IMR-90 (cell line): ENCODE data around the gene ABTB1. TPM values are rescaled to one million over a fixed set of nuclear protein-coding genes. Genes with fewer than 3 reads are reported as not detected.

ENCODE experiments used
- ATAC-seq: fragments of 200-7000 bp; cut with Tn5 transposase; 2 replicates; pipeline ENCODE4 v1.9.1; 2020; ENCODE audit warnings: low read depth, mild to moderate bottlenecking, moderate library complexity
- BruUV-seq: library from RNA; stranded (reverse); fragments of 400-500 nt; replicated peaks from 2 replicates; lab custom pipeline; 2021; lab: Mats Ljungman, UMichigan
- CTCF ChIA-PET: fragments of 300-600 bp; formaldehyde crosslinking; extraction: SDS; loops from one replicate; lab custom pipeline; 2021; ENCODE audit warnings: antibody characterized with exemption; lab: Yijun Ruan, JAX
- POLR2A ChIA-PET: fragments of 300-600 bp; sonication (Branson Sonifier 250); formaldehyde crosslinking; loops from one replicate; lab custom pipeline; 2022; ENCODE audit warnings: antibody characterized with exemption; ENCODE audit not compliant: unreplicated experiment; lab: Charles Lee
- DNase-seq: peaks from one replicate; pipeline ENCODE4 v3.0.0; 2013
- H2AFZ ChIP-seq: replicated peaks from 2 replicates; pipeline ENCODE3; 2013; ENCODE audit warnings: low read length, mild to moderate bottlenecking; ENCODE audit not compliant: poor library complexity
- H2AK5ac ChIP-seq: 2 replicates; pipeline ENCODE4 v1.6.1; 2013; ENCODE audit warnings: low read depth, low read length, inconsistent platforms
- H2AK9ac ChIP-seq: replicated peaks from 2 replicates; pipeline ENCODE3; 2013; ENCODE audit warnings: mild to moderate bottlenecking, low read depth, low read length, moderate library complexity; ENCODE audit not compliant: poor library complexity
- H2BK120ac ChIP-seq: 2 replicates; pipeline ENCODE4 v1.6.1; 2013; ENCODE audit warnings: low read depth, low read length, inconsistent platforms
- H2BK15ac ChIP-seq: 3 replicates; pipeline ENCODE4 v1.6.1; 2013; ENCODE audit warnings: low read depth, low read length, inconsistent platforms
- H2BK20ac ChIP-seq: 2 replicates; pipeline ENCODE4 v1.6.1; 2013; ENCODE audit warnings: low read depth, mild to moderate bottlenecking, inconsistent platforms, low read length, moderate library complexity
- H2BK5ac ChIP-seq: 2 replicates; pipeline ENCODE4 v1.6.1; 2013; ENCODE audit warnings: mild to moderate bottlenecking, low read depth, low read length, inconsistent platforms; ENCODE audit not compliant: poor library complexity, severe bottlenecking
- H3K14ac ChIP-seq: replicated peaks from 2 replicates; pipeline ENCODE4 v1.6.1; 2013; ENCODE audit warnings: low read depth, low read length, inconsistent platforms
- H3K18ac ChIP-seq: 2 replicates; pipeline ENCODE4 v1.6.1; 2013; ENCODE audit warnings: low read depth, low read length, control low read depth
- H3K23ac ChIP-seq: 2 replicates; pipeline ENCODE4 v1.6.1; 2013; ENCODE audit warnings: low read depth, low read length, inconsistent platforms
- H3K27ac ChIP-seq: 2 replicates; pipeline ENCODE4 v1.5.1; 2013; ENCODE audit warnings: mild to moderate bottlenecking, control low read depth, low read length; ENCODE audit not compliant: insufficient read depth
- H3K27me3 ChIP-seq: 2 replicates; pipeline ENCODE4 v1.6.1; 2013; ENCODE audit warnings: low read length; ENCODE audit not compliant: control insufficient read depth, insufficient read depth
- H3K36me3 ChIP-seq: 2 replicates; pipeline ENCODE4 v1.6.1; 2013; ENCODE audit warnings: low read length, mixed read lengths; ENCODE audit not compliant: control insufficient read depth, insufficient read depth
- H3K4ac ChIP-seq: 2 replicates; pipeline ENCODE4 v1.6.1; 2013; ENCODE audit warnings: low read depth, low read length, inconsistent platforms
- H3K4me1 ChIP-seq: 2 replicates; pipeline ENCODE4 v1.6.1; 2013; ENCODE audit warnings: low read length, mixed read lengths; ENCODE audit not compliant: control insufficient read depth, insufficient read depth
- H3K4me2 ChIP-seq: 2 replicates; pipeline ENCODE4 v1.6.1; 2013; ENCODE audit warnings: low read depth, mild to moderate bottlenecking, control low read depth, low read length, moderate library complexity
- H3K4me3 ChIP-seq: 2 replicates; pipeline ENCODE4 v1.5.1; 2013; ENCODE audit warnings: low read depth, mild to moderate bottlenecking, control low read depth, low read length, moderate library complexity; ENCODE audit not compliant: insufficient read depth
- H3K56ac ChIP-seq: 2 replicates; pipeline ENCODE4 v1.6.1; 2013; ENCODE audit warnings: low read length, inconsistent platforms; ENCODE audit not compliant: insufficient read depth; ENCODE audit errors: extremely low read depth
- H3K79me1 ChIP-seq, 2 experiments: 2 replicates each; pipeline ENCODE4 v1.6.1; 2013; ENCODE audit warnings: low read length in 2 of 2, inconsistent platforms in 1 of 2, low read depth in 1 of 2
- H3K9ac ChIP-seq: 2 replicates; pipeline ENCODE4 v1.6.1; 2013; ENCODE audit warnings: low read depth, low read length, control low read depth
- H3K9me1 ChIP-seq: 2 replicates; pipeline ENCODE4 v1.6.1; 2013; ENCODE audit warnings: low read length, inconsistent platforms; ENCODE audit not compliant: insufficient read depth
- H3K9me3 ChIP-seq: 2 replicates; pipeline ENCODE4 v1.6.1; 2013; ENCODE audit warnings: low read length; ENCODE audit not compliant: control insufficient read depth, insufficient read depth
- H4K20me1 ChIP-seq: 2 replicates; pipeline ENCODE4 v1.6.1; 2013; ENCODE audit warnings: low read length, inconsistent platforms; ENCODE audit not compliant: insufficient read depth
- H4K5ac ChIP-seq: 2 replicates; pipeline ENCODE4 v1.6.1; 2013; ENCODE audit warnings: mild to moderate bottlenecking, low read depth, low read length, control low read depth
- H4K8ac ChIP-seq, 2 experiments: 2 replicates each; pipeline ENCODE4 v1.6.1; 2013; ENCODE audit warnings: low read depth in 2 of 2, low read length in 2 of 2, control low read depth in 1 of 2, inconsistent platforms in 1 of 2
- H4K91ac ChIP-seq: 2 replicates; pipeline ENCODE4 v1.6.1; 2013; ENCODE audit warnings: low read depth, low read length, inconsistent platforms; ENCODE audit not compliant: insufficient read depth
- BHLHE40 ChIP-seq: fragments of 150-350 bp; IDR thresholded peaks from 2 replicates; pipeline ENCODE4 v1.6.1; 2016; ENCODE audit warnings: mild to moderate bottlenecking, low read depth, low read length
- CEBPB ChIP-seq: IDR thresholded peaks from 2 replicates; pipeline ENCODE4 v1.6.1; 2012; ENCODE audit warnings: low read depth, low read length, improper control_type of control experiment
- CHD1 ChIP-seq: IDR thresholded peaks from 2 replicates; pipeline ENCODE4 v1.6.1; 2012; ENCODE audit warnings: low read depth, low read length, improper control_type of control experiment
- CTCF ChIP-seq: conservative IDR thresholded peaks from 2 replicates; pipeline ENCODE4 v1.5.1; 2012; ENCODE audit warnings: mild to moderate bottlenecking, low read depth, low read length, improper control_type of control experiment
- ELK1 ChIP-seq: fragments of 150-350 bp; IDR thresholded peaks from 2 replicates; pipeline ENCODE4 v1.6.1; 2016; ENCODE audit warnings: low read depth, mild to moderate bottlenecking, low read length, moderate library complexity, borderline replicate concordance
- FOS ChIP-seq: fragments of 150-350 bp; IDR thresholded peaks from 2 replicates; pipeline ENCODE4 v1.6.1; 2016; ENCODE audit warnings: low read depth, low read length
- MAFK ChIP-seq: IDR thresholded peaks from 2 replicates; pipeline ENCODE4 v1.6.1; 2012; ENCODE audit warnings: low read depth, low read length, improper control_type of control experiment
- MAZ ChIP-seq: IDR thresholded peaks from 2 replicates; pipeline ENCODE4 v1.6.1; 2012; ENCODE audit warnings: low read depth, mild to moderate bottlenecking, low read length, improper control_type of control experiment, moderate library complexity, borderline replicate concordance
- MXI1 ChIP-seq: IDR thresholded peaks from 2 replicates; pipeline ENCODE4 v1.6.1; 2012; ENCODE audit warnings: low read depth, mild to moderate bottlenecking, low read length, moderate library complexity, borderline replicate concordance
- NFE2L2 ChIP-seq: fragments of 150-350 bp; IDR thresholded peaks from 2 replicates; pipeline ENCODE4 v1.6.1; 2016; ENCODE audit warnings: low read depth, mild to moderate bottlenecking, low read length
- RAD21 ChIP-seq: IDR thresholded peaks from 2 replicates; pipeline ENCODE4 v1.6.1; 2012; ENCODE audit warnings: low read length, improper control_type of control experiment
- RCOR1 ChIP-seq: IDR thresholded peaks from 2 replicates; pipeline ENCODE4 v1.6.1; 2012; ENCODE audit warnings: mild to moderate bottlenecking, low read length, improper control_type of control experiment; ENCODE audit not compliant: insufficient replicate concordance
- SMC3 ChIP-seq: fragments of 150-350 bp; IDR thresholded peaks from 2 replicates; pipeline ENCODE4 v1.6.1; 2016; ENCODE audit warnings: low read depth, mild to moderate bottlenecking, antibody characterized with exemption, low read length, moderate library complexity
- USF2 ChIP-seq: fragments of 150-350 bp; IDR thresholded peaks from 2 replicates; pipeline ENCODE4 v1.6.1; 2017; ENCODE audit warnings: mild to moderate bottlenecking, antibody characterized with exemption, low read length, low read depth
- WGBS, 2 experiments: methylation state at CpG; one replicate each; pipeline versions ENCODE4 v1.1.5 to v1.1.7; 2013; ENCODE audit warnings: missing lambda C conversion rate in 2 of 2; ENCODE audit not compliant: insufficient read length in 1 of 2; ENCODE audit errors: extremely low coverage in 2 of 2; 5-methylcytosine and 5-hydroxymethylcytosine counted together
- dilution Hi-C: fragments of 300-500 bp; cut with HindIII; formaldehyde crosslinking; loops from one replicate; pipeline ENCODE4 v1.14.3; 2018; ENCODE audit warnings: low sequenced_read_pairs; ENCODE audit not compliant: unreplicated experiment
- in situ Hi-C: fragments of 300-500 bp; cut with MboI; formaldehyde crosslinking; loops from 3 replicates; pipeline ENCODE4 v1.14.3; 2019; ENCODE audit warnings: low sequenced_read_pairs, inconsistent platforms, mixed read lengths
- intact Hi-C: fragments of 100-400 bp; cut with micrococcal nuclease; formaldehyde crosslinking; loops from 2 replicates; pipeline ENCODE4 v1.10.0; 2022
- polyA plus RNA-seq, 3 experiments: library from polyadenylated mRNA; depleted of rRNA; stranded (reverse); fragments of >200 nt; gene quantifications; 2 replicates each; pipeline ENCODE4 v1.2.3, GENCODE V29; 2012; ENCODE audit warnings: low replicate concordance in 1 of 3
- total RNA-seq: library from RNA; depleted of rRNA; stranded (reverse); fragments of >200 nt; gene quantifications from 2 replicates; pipeline ENCODE4 v1.2.3, GENCODE V29; 2012

ABTB1 gene
- total and polyA plus RNA-seq, 2 of the 4 experiments (the other 2 are of a cell fraction) = 3.2 to 23.0 TPM

- Histone ChIP-seq H2BK5ac (no peak overlapping the region), H3K4me1 (peaks cover 26% of the 10 kb centered on the region), H3K4me3 (no peak overlapping the region), H3K27me3 (no peaks in the 10 kb centered on the region), H3K56ac (no peak overlapping the region), H3K23ac (no peak overlapping the region), H2BK120ac (no peak overlapping the region), H3K4ac (no peak overlapping the region), H3K18ac (no peak overlapping the region), H2AFZ (no peak overlapping the region), H2BK15ac (no peak overlapping the region), H3K36me3 (no peaks in the 10 kb centered on the region), H3K4me2 (no peak overlapping the region), H4K20me1 (no peaks in the 10 kb centered on the region), H2BK20ac (no peak overlapping the region), H4K91ac (no peak overlapping the region), H3K27ac (no peak overlapping the region), H3K9me3 (no peaks in the 10 kb centered on the region), H3K9me1 (peaks cover 28% of the 10 kb centered on the region), H4K8ac (no peak overlapping the region), H3K14ac (no peak overlapping the region), H2AK5ac (no peak overlapping the region), H3K9ac (no peak overlapping the region), H3K79me1 (peaks cover 0 to 21% of the 10 kb centered on the region in 2 experiments; a peak in 2 of 4 replicates), H4K5ac (no peak overlapping the region), H2AK9ac (no peak overlapping the region)
- no peak for TF ChIP-seq SMC3
- TF ChIP-seq FOS = no peak
- TF ChIP-seq RAD21 = no peak
- no peak for TF ChIP-seq CEBPB
- TF ChIP-seq MAFK = no peak
- TF ChIP-seq RCOR1 = no peak
- no peak for TF ChIP-seq ELK1
- no peak for TF ChIP-seq USF2
- TF ChIP-seq NFE2L2 = no peak
- TF ChIP-seq BHLHE40 = no peak
- TF ChIP-seq CTCF = no peak
- no peak for TF ChIP-seq CHD1
- no peak for TF ChIP-seq MXI1
- no peak for TF ChIP-seq MAZ
- intact Hi-C loops (no loop called here), in situ Hi-C loops (no loop called here), dilution Hi-C loops (no loop called here)
- DNase-seq (no peak), ATAC-seq (no peak)
- 98 to 100% methylated on average over 3 of the region's 4 CpGs for WGBS, 2 experiments
- no TSS peak for BruUV-seq
- ChIA-PET POLR2A (no interaction called here), CTCF (no interaction called here)
Observed at GRCh38 chr3:127685708-127686511, 13.2 kb downstream of the ABTB1 start.
